Peyer's patch (tissue), 4 donors: ENCODE data around the gene CEBPB.
"Not testable (repeated sequence)": the region's sequence is repeated elsewhere in the genome, so short reads cannot be mapped to it uniquely, and the experiment has no call there.

Source experiments
- POLR2A ChIP-seq, 2 donors: fragments of 450-650 bp; IDR thresholded peaks; one replicate each; pipeline ENCODE4 v1.5.1; 2017; ENCODE audit warnings: antibody characterized with exemption in 2 of 2, mild to moderate bottlenecking in 2 of 2, moderate library complexity in 2 of 2
- TF ChIP-seq, protein P1 (sequence below), 6 experiments: fragments of 450-650 bp in 4 of 6; fragments of 200-600 bp in 2 of 6; sonication (generic) in 1 of 6; IDR thresholded peaks; one replicate each; pipeline ENCODE4 v1.5.1; 2017 to 2019; ENCODE audit warnings: antibody characterized with exemption in 6 of 6, mild to moderate bottlenecking in 3 of 6, moderate library complexity in 1 of 6

DNA sequence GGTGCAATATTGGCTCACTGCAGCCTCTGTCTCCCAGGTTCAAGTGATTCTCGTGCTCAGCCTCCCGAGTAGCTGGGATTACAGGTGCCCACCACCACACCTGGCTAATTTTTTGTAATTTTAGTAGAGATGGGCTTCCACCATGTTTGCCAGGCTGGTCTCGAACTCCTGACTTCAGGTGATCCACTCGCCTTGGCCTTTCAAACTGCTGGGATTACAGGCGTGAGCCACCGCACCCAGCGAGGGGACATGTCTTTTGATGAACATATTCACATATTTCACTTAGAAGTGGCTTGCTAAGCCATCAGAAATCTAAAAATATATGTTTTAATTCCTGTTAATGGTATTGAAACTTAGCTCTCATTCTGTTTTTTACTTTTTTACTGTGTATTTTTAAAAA, 11.1 kb downstream of the CEBPB start:
- TF ChIP-seq, protein P1, sequence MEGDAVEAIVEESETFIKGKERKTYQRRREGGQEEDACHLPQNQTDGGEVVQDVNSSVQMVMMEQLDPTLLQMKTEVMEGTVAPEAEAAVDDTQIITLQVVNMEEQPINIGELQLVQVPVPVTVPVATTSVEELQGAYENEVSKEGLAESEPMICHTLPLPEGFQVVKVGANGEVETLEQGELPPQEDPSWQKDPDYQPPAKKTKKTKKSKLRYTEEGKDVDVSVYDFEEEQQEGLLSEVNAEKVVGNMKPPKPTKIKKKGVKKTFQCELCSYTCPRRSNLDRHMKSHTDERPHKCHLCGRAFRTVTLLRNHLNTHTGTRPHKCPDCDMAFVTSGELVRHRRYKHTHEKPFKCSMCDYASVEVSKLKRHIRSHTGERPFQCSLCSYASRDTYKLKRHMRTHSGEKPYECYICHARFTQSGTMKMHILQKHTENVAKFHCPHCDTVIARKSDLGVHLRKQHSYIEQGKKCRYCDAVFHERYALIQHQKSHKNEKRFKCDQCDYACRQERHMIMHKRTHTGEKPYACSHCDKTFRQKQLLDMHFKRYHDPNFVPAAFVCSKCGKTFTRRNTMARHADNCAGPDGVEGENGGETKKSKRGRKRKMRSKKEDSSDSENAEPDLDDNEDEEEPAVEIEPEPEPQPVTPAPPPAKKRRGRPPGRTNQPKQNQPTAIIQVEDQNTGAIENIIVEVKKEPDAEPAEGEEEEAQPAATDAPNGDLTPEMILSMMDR (IDR thresholded peaks at IDR 0.05): not testable (repeated sequence)
- not testable (repeated sequence) for TF ChIP-seq POLR2A (IDR thresholded peaks at IDR 0.05)
